H9 (cell line): Measurements from ENCODE around the gene TUBA3E. TPM values are rescaled to one million over a fixed set of nuclear protein-coding genes. Genes with fewer than 3 reads are reported as not detected.

Experiments
- DNase-seq: peaks from one replicate; pipeline ENCODE4 v3.0.0-alpha.2; 2017
- H2AFZ ChIP-seq: one replicate; pipeline ENCODE4 v1.6.1; 2013; ENCODE audit warnings: mild to moderate bottlenecking, low read length, control low read depth, moderate library complexity
- H2AK5ac ChIP-seq: 2 replicates; pipeline ENCODE4 v1.6.1; 2013; ENCODE audit warnings: low read length, control low read depth, mixed read lengths; ENCODE audit not compliant: insufficient read length
- H2BK120ac ChIP-seq: one replicate; pipeline ENCODE4 v1.6.1; 2013; ENCODE audit warnings: low read depth, mild to moderate bottlenecking, low read length, control low read depth, inconsistent platforms; ENCODE audit not compliant: poor library complexity, severe bottlenecking
- H2BK12ac ChIP-seq: 2 replicates; pipeline ENCODE4 v1.6.1; 2013; ENCODE audit warnings: low read length, control low read depth, mixed read lengths, low read depth; ENCODE audit not compliant: insufficient read length
- H2BK15ac ChIP-seq: 2 replicates; pipeline ENCODE4 v1.6.1; 2013; ENCODE audit warnings: low read depth, low read length, control low read depth
- H2BK20ac ChIP-seq: one replicate; pipeline ENCODE4 v1.6.1; 2013; ENCODE audit warnings: low read depth, mild to moderate bottlenecking, low read length, control low read depth, inconsistent platforms; ENCODE audit not compliant: poor library complexity, severe bottlenecking
- H2BK5ac ChIP-seq: 2 replicates; pipeline ENCODE4 v1.6.1; 2013; ENCODE audit warnings: low read length, control low read depth, mixed read lengths; ENCODE audit not compliant: insufficient read length
- H3K14ac ChIP-seq: 2 replicates; pipeline ENCODE4 v1.6.1; 2013; ENCODE audit warnings: low read length, control low read depth; ENCODE audit not compliant: insufficient read depth
- H3K18ac ChIP-seq: 2 replicates; pipeline ENCODE4 v1.6.1; 2013; ENCODE audit warnings: low read depth, mild to moderate bottlenecking, mixed read lengths, low read length, control low read depth; ENCODE audit not compliant: insufficient read length
- H3K23ac ChIP-seq: 2 replicates; pipeline ENCODE4 v1.6.1; 2013; ENCODE audit warnings: low read length, control low read depth, mixed read lengths, low read depth; ENCODE audit not compliant: insufficient read length
- H3K23me2 ChIP-seq: 2 replicates; pipeline ENCODE4 v1.6.1; 2013; ENCODE audit warnings: low read depth, mild to moderate bottlenecking, mixed read lengths, low read length, control low read depth; ENCODE audit not compliant: insufficient read length, poor library complexity, severe bottlenecking
- H3K27ac ChIP-seq: 2 replicates; pipeline ENCODE4 v1.5.1; 2013; ENCODE audit warnings: low read length, control low read depth, mixed read lengths, low read depth; ENCODE audit not compliant: insufficient read length
- H3K27me3 ChIP-seq: 2 replicates; pipeline ENCODE4 v1.6.1; 2013; ENCODE audit warnings: low read length, control low read depth, inconsistent platforms; ENCODE audit not compliant: insufficient read depth
- H3K4ac ChIP-seq: 2 replicates; pipeline ENCODE4 v1.6.1; 2013; ENCODE audit warnings: low read depth, mild to moderate bottlenecking, control low read depth, inconsistent platforms, low read length, moderate library complexity
- H3K4me1 ChIP-seq: 2 replicates; pipeline ENCODE4 v1.6.1; 2013; ENCODE audit warnings: low read length, control low read depth, inconsistent platforms; ENCODE audit not compliant: insufficient read depth
- H3K4me2 ChIP-seq: 2 replicates; pipeline ENCODE4 v1.6.1; 2013; ENCODE audit warnings: low read length, control low read depth, mixed read lengths; ENCODE audit not compliant: insufficient read length, insufficient read depth
- H3K56ac ChIP-seq: 2 replicates; pipeline ENCODE4 v1.6.1; 2013; ENCODE audit warnings: low read depth, mild to moderate bottlenecking, mixed read lengths, low read length, control low read depth; ENCODE audit not compliant: insufficient read length
- H3K79me1 ChIP-seq: 2 replicates; pipeline ENCODE4 v1.6.1; 2013; ENCODE audit warnings: low read depth, mild to moderate bottlenecking, moderate library complexity, low read length, control low read depth, inconsistent platforms; ENCODE audit not compliant: insufficient read depth, poor library complexity, severe bottlenecking
- H3K79me2 ChIP-seq: 2 replicates; pipeline ENCODE4 v1.6.1; 2013; ENCODE audit warnings: low read length, control low read depth, inconsistent platforms; ENCODE audit not compliant: insufficient read depth
- H3K9ac ChIP-seq: 2 replicates; pipeline ENCODE4 v1.6.1; 2013; ENCODE audit warnings: low read length, control low read depth, mixed read lengths; ENCODE audit not compliant: insufficient read length; ENCODE audit errors: extremely low read depth
- H3K9me3 ChIP-seq: one replicate; pipeline ENCODE4 v1.6.1; 2013; ENCODE audit warnings: low read depth, low read length, inconsistent platforms; ENCODE audit not compliant: control insufficient read depth
- H3T11ph ChIP-seq: one replicate; pipeline ENCODE4 v1.6.1; 2013; ENCODE audit warnings: mild to moderate bottlenecking, low read length, control low read depth, inconsistent platforms
- H4K20me1 ChIP-seq: one replicate; pipeline ENCODE4 v1.6.1; 2013; ENCODE audit not compliant: control insufficient read depth, insufficient read length, insufficient read depth
- H4K5ac ChIP-seq: 2 replicates; pipeline ENCODE4 v1.6.1; 2013; ENCODE audit warnings: low read depth, mild to moderate bottlenecking, mixed read lengths, low read length, control low read depth; ENCODE audit not compliant: insufficient read length
- H4K8ac ChIP-seq: replicated peaks from 2 replicates; pipeline ENCODE4 v1.6.1; 2013; ENCODE audit warnings: low read length, control low read depth, mixed read lengths, low read depth; ENCODE audit not compliant: insufficient read length
- H4K91ac ChIP-seq: 2 replicates; pipeline ENCODE4 v1.6.1; 2013; ENCODE audit warnings: low read depth, mild to moderate bottlenecking, moderate library complexity, mixed read lengths, low read length, control low read depth; ENCODE audit not compliant: insufficient read length
- H3K27ac Mint-ChIP-seq, 3 experiments: 2 replicates in 2 of 3; 3 replicates in 1 of 3; pipeline ENCODE4 v1.8.0; 2020 to 2021; ENCODE audit warnings: mixed read lengths in 3 of 3, mild to moderate bottlenecking in 1 of 3, moderate library complexity in 1 of 3
- H3K27me3 Mint-ChIP-seq: 2 replicates; pipeline ENCODE4 v1.8.0; 2021; ENCODE audit warnings: low read depth, mild to moderate bottlenecking, moderate library complexity, mixed read lengths
- H3K36me3 Mint-ChIP-seq, 3 experiments: 2 replicates in 2 of 3; 3 replicates in 1 of 3; pipeline ENCODE4 v1.8.0; 2020 to 2021; ENCODE audit warnings: low read depth in 3 of 3, mixed read lengths in 3 of 3; ENCODE audit not compliant: insufficient read depth in 1 of 3
- H3K4me1 Mint-ChIP-seq, 2 experiments: 2 replicates each; pipeline ENCODE4 v1.8.0; 2020; ENCODE audit warnings: mixed read lengths in 2 of 2
- H3K4me3 Mint-ChIP-seq, 2 experiments: 2 replicates in 1 of 2; 3 replicates in 1 of 2; pipeline ENCODE4 v1.8.0; 2020 to 2021; ENCODE audit warnings: mild to moderate bottlenecking in 2 of 2, mixed read lengths in 2 of 2, moderate library complexity in 1 of 2
- H3K9me3 Mint-ChIP-seq, 2 experiments: 2 replicates in 1 of 2; 3 replicates in 1 of 2; pipeline ENCODE4 v1.8.0; 2020; ENCODE audit warnings: mild to moderate bottlenecking in 2 of 2, mixed read lengths in 2 of 2, moderate library complexity in 1 of 2
- WGBS: extraction: QIAGEN DNeasy Blood & Tissue Kit; methylation state at CpG from one replicate; pipeline ENCODE4 v1.1.7; 2013; ENCODE audit warnings: missing lambda C conversion rate, low lambda C conversion rate, mixed read lengths; ENCODE audit not compliant: insufficient read length; ENCODE audit errors: extremely low coverage; 5-methylcytosine and 5-hydroxymethylcytosine counted together
- total RNA-seq: library from RNA; stranded (reverse); gene quantifications from 2 replicates; pipeline ENCODE4 v1.2.1, GENCODE V29; 2021
- TF ChIP-seq, protein P1 (sequence below): fragments of 200-600 bp; sonication (generic); conservative IDR thresholded peaks from 3 replicates; pipeline ENCODE4 v1.8.0; 2021; ENCODE audit warnings: antibody characterized with exemption, mild to moderate bottlenecking

TUBA3E gene
- total RNA-seq, 1 experiment from 2014 or later, result 0.26 TPM

DNA sequence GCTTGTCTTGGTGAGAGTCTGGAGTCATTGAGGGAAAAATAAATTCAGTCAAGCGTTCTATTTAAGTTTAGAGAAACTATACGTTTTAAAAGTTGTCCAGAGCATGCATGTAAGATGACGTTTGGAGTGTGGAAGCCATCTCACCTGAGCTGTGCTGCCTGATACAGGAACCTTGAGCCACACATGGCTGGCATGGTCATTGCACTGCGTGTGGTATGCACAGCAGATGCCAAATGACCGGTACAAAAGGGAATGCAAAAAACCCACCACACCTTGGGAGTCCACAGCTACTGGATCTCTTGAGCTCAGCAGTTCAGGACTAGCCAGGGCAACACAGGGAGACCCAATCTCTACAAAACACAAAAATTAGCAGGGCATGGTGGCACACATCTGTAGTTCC is 11.8 kb downstream of the TUBA3E start:
- Histone ChIP-seq H3K56ac (no peak overlapping the region), H2BK120ac (no peak overlapping the region), H4K8ac (no peak overlapping the region), H2BK20ac (no peak overlapping the region), H3K9me3 (no peaks in the 10 kb centered on the region), H3K79me2 (no peaks in the 10 kb centered on the region), H3K4me2 (no peak overlapping the region), H3K18ac (no peak overlapping the region), H3K23ac (no peak overlapping the region), H2BK15ac (no peak overlapping the region), H2BK12ac (no peak overlapping the region), H4K20me1 (no peaks in the 10 kb centered on the region), H3K4ac (no peak overlapping the region), H4K91ac (no peak overlapping the region), H3T11ph (no peak overlapping the region), H2AK5ac (no peak overlapping the region), H4K5ac (no peak overlapping the region), H2BK5ac (no peak overlapping the region), H3K4me1 (no peaks in the 10 kb centered on the region), H3K9ac (no peak overlapping the region), H3K27me3 (no peaks in the 10 kb centered on the region), H3K79me1 (no peaks in the 10 kb centered on the region), H2AFZ (no peak overlapping the region), H3K23me2 (no peaks in the 10 kb centered on the region), H3K27ac (no peak overlapping the region), H3K14ac (no peak overlapping the region)
- Mint-ChIP-seq H3K9me3 (no peaks in the 10 kb centered on the region), H3K4me3 (no peak overlapping the region), H3K27me3 (no peaks in the 10 kb centered on the region), H3K4me1 (peaks cover 4 to 13% of the 10 kb centered on the region in 2 experiments; a peak in 3 of 4 replicates), H3K27ac (peak overlapping the region in 1 of 3 experiments; percentile 48; a peak in 1 of 7 replicates), H3K36me3 (peaks cover 2 to 19% (median 19%) of the 10 kb centered on the region in 3 experiments; a peak in 5 of 7 replicates)
- WGBS, result no CpG with 5 or more reads among the region's 5 CpGs
- TF ChIP-seq, protein P1, sequence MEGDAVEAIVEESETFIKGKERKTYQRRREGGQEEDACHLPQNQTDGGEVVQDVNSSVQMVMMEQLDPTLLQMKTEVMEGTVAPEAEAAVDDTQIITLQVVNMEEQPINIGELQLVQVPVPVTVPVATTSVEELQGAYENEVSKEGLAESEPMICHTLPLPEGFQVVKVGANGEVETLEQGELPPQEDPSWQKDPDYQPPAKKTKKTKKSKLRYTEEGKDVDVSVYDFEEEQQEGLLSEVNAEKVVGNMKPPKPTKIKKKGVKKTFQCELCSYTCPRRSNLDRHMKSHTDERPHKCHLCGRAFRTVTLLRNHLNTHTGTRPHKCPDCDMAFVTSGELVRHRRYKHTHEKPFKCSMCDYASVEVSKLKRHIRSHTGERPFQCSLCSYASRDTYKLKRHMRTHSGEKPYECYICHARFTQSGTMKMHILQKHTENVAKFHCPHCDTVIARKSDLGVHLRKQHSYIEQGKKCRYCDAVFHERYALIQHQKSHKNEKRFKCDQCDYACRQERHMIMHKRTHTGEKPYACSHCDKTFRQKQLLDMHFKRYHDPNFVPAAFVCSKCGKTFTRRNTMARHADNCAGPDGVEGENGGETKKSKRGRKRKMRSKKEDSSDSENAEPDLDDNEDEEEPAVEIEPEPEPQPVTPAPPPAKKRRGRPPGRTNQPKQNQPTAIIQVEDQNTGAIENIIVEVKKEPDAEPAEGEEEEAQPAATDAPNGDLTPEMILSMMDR, result no peak
- no peak for DNase-seq
